ENCODE data around the gene SYT15. TPM values are rescaled to one million over a fixed set of nuclear protein-coding genes. Genes with fewer than 3 reads are reported as not detected.
A peak's percentile ranks its signal among the peaks of the same experiment; 100 is the strongest.
"Not testable (repeated sequence)": the region's sequence is repeated elsewhere in the genome, so short reads cannot be mapped to it uniquely, and the experiment has no call there.

The SYT15 gene
- total and polyA plus RNA-seq, 2 of the 13 experiments (the other 11 are each of a cell fraction or from before 2014, with no cell fraction given): 0.24 to 0.38 TPM

DNA sequence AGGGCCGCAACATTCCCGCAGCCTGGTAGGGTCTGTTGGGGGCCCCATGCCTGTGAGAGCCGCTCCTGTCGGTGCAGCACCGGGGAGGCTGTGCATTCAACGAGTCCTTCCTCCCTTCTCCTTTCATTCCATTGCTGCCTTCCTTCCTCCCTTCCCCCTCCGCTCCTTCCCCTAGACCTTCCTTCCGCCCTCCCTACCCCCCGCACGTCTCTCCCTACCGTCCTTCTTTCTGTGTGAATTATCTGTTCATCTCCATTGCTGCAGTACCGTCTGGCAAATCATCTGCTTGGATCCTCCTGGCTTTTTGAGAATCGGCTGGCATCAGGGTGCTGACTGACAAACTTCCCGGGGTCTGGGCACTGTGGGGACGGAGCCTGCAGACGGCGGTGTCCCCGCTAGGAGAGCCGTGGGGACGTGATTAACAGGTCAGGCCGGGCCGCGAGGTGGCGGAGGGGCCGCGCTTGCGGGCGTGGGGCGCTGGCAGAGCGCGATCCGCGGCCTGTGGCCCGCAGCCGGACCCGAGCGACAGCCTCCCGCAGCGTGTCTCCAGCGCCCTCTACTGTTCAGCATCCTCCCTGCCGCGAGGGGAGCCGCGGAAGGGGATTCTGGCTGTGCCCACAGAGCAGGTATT lies 18.8 kb downstream of the SYT15 start:
- DNase-seq (ENCODE audit: low spot score); H3K27me3 ChIP-seq (ENCODE audit: control insufficient read depth in 1 of 2, insufficient read depth in 2 of 2, low read length in 2 of 2); in situ Hi-C loops (cut with HindIII; ENCODE audit: extremely low pct_ligation_motif_present, low pct_unique_long_range_greater_than_20kb); H2AFZ ChIP-seq (ENCODE audit: low read length); POLR2A ChIA-PET; BruUV-seq (replicated peaks); H3K9me3 ChIP-seq (ENCODE audit: low read length); CTCF ChIA-PET (ENCODE audit: low intra/inter-chr PET ratio, low total read pairs); H3K36me3 ChIP-seq (replicated peaks in 1 of 2; ENCODE audit: control insufficient read depth in 1 of 2, insufficient read depth in 2 of 2, low read length in 2 of 2); H3K4me1 ChIP-seq (ENCODE audit: insufficient read depth, low read length); H4K20me1 ChIP-seq (ENCODE audit: insufficient read depth, low read length); H3K79me2 ChIP-seq (ENCODE audit: insufficient read depth, low read length); intact Hi-C loops (cut with micrococcal nuclease; ENCODE audit: unreplicated experiment); FAIRE-seq; H3K27ac ChIP-seq (ENCODE audit: extremely low read length, insufficient read depth, low read length): not testable (repeated sequence)
- H3K4me2 ChIP-seq (ENCODE audit: low read depth, low read length): 0 out of 2 replicates have a peak overlapping the region, but pooled peaks have one; percentile 12
- ATAC-seq: peak; percentile 97
- TF ChIP-seq SAP130 (CRISPR knock-in tag; IDR thresholded peaks at IDR 0.05; ENCODE audit: low read depth) (peak; percentile 27; the same call in 1 of the 2 replicates), ZFY (CRISPR knock-in tag; IDR thresholded peaks at IDR 0.05) (peak; percentile 56), MED1 (CRISPR knock-in tag; IDR thresholded peaks at IDR 0.05) (peak; percentile 34; the same call in 1 of the 2 replicates), STAG1 (CRISPR knock-in tag; IDR thresholded peaks at IDR 0.05) (peak; percentile 41), RBFOX2 (IDR thresholded peaks at IDR 0.05; ENCODE audit: low read depth, low read length) (0 out of 2 replicates have a peak, but pooled peaks have one; percentile 35)
- TF ChIP-seq, protein P1, sequence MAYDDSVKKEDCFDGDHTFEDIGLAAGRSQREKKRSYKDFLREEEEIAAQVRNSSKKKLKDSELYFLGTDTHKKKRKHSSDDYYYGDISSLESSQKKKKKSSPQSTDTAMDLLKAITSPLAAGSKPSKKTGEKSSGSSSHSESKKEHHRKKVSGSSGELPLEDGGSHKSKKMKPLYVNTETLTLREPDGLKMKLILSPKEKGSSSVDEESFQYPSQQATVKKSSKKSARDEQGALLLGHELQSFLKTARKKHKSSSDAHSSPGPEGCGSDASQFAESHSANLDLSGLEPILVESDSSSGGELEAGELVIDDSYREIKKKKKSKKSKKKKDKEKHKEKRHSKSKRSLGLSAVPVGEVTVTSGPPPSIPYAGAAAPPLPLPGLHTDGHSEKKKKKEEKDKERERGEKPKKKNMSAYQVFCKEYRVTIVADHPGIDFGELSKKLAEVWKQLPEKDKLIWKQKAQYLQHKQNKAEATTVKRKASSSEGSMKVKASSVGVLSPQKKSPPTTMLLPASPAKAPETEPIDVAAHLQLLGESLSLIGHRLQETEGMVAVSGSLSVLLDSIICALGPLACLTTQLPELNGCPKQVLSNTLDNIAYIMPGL (CRISPR knock-in tag; IDR thresholded peaks at IDR 0.05; ENCODE audit: borderline replicate concordance in 1 of 2, low read depth in 1 of 2): peak in 1 of 2 experiments; percentile 73; a peak in 2 of 4 replicates
- H3K9ac ChIP-seq (ENCODE audit: insufficient read depth, low read depth, low read length): peak overlapping the region; percentile 49
- peak overlapping the region in 2 of 3 experiments; percentile 40 to 56; a peak in 3 of 6 replicates for H3K4me3 ChIP-seq (replicated peaks in 1 of 3; ENCODE audit: insufficient read depth in 1 of 3, low read depth in 2 of 3, low read length in 3 of 3)
- 0% methylated on average over 16 of the region's 44 CpGs for WGBS (ENCODE audit: low lambda C conversion rate)
